GM23248 (cell line): Measurements from ENCODE around the gene GAK.
"Not testable (repeated sequence)": the region's sequence is repeated elsewhere in the genome, so short reads cannot be mapped to it uniquely, and the experiment has no call there.

Source experiments
- EZH2 ChIP-seq: fragments of 200-600 bp; sonication (generic); IDR thresholded peaks from 2 replicates; pipeline ENCODE4 v1.6.1; 2018; ENCODE audit warnings: antibody characterized with exemption, mild to moderate bottlenecking; ENCODE audit not compliant: insufficient read depth, poor library complexity, severe bottlenecking
- EZH2phosphoT487 ChIP-seq: fragments of 200-600 bp; sonication (generic); IDR thresholded peaks from 2 replicates; pipeline ENCODE4 v1.6.1; 2018; ENCODE audit warnings: antibody characterized with exemption, moderate library complexity, mild to moderate bottlenecking, low read depth; ENCODE audit not compliant: insufficient read depth

- not testable (repeated sequence) for TF ChIP-seq EZH2phosphoT487, EZH2
Measured at GRCh38 chr4:919004-919680, 13.0 kb downstream of the GAK start.
